Measurements from ENCODE around the gene SLK.

Gene SLK

GRCh38 chr10:104069613-104070012 is 102.7 kb downstream of the SLK start:
- no peak overlapping the region for H3K4me3 ChIP-seq (ENCODE audit: low read depth, low read length)
- no peak for TF ChIP-seq CTCF (IDR thresholded peaks at IDR 0.05; ENCODE audit: insufficient read depth, low read depth, low read length, missing control alignments)

GRCh38 chr10:104072786-104073185 is 105.8 kb downstream of the SLK start:
- DNase-seq (ENCODE audit: low read depth): no peak
- no peak for TF ChIP-seq CTCF (IDR thresholded peaks at IDR 0.05; ENCODE audit: insufficient read depth, low read depth, low read length, missing control alignments)

More at GRCh38 chr10:104069613-104070012, 102.7 kb downstream of the SLK start:
- no peak for DNase-seq (ENCODE audit: low read depth)

GRCh38 chr10:104074505-104074904 is 107.6 kb downstream of the SLK start:
- DNase-seq (ENCODE audit: low read depth): no peak
- no peak for TF ChIP-seq CTCF (IDR thresholded peaks at IDR 0.05; ENCODE audit: insufficient read depth, low read depth, low read length, missing control alignments)
- no peak overlapping the region for H3K4me3 ChIP-seq (ENCODE audit: low read depth, low read length)

More at GRCh38 chr10:104072786-104073185, 105.8 kb downstream of the SLK start:
- no peak overlapping the region for H3K4me3 ChIP-seq (ENCODE audit: low read depth, low read length)

GRCh38 chr10:104076743-104077160 is 109.8 kb downstream of the SLK start:
- no peak for DNase-seq (ENCODE audit: low read depth)
- TF ChIP-seq CTCF (IDR thresholded peaks at IDR 0.05; ENCODE audit: insufficient read depth, low read depth, low read length, missing control alignments): no peak
- no peak overlapping the region for H3K4me3 ChIP-seq (ENCODE audit: low read depth, low read length)

- DNase-seq (ENCODE audit: low read depth): no peak
These were observed 110.3 kb downstream of the SLK start for GRCh38 chr10:104077247-104077646.

GRCh38 chr10:104077663-104078151 is 110.8 kb downstream of the SLK start:
- TF ChIP-seq CTCF (IDR thresholded peaks at IDR 0.05; ENCODE audit: insufficient read depth, low read depth, low read length, missing control alignments): no peak
- no peak for DNase-seq (ENCODE audit: low read depth)
- H3K4me3 ChIP-seq (ENCODE audit: low read depth, low read length): no peak overlapping the region

More at GRCh38 chr10:104077247-104077646, 110.3 kb downstream of the SLK start:
- no peak for TF ChIP-seq CTCF (IDR thresholded peaks at IDR 0.05; ENCODE audit: insufficient read depth, low read depth, low read length, missing control alignments)
- no peak overlapping the region for H3K4me3 ChIP-seq (ENCODE audit: low read depth, low read length)

Data from GM12865 (cell line).